OCI-LY7 (cell line): ENCODE results near the gene IPPK. TPM values are rescaled to one million over a fixed set of nuclear protein-coding genes. Genes with fewer than 3 reads are reported as not detected.
"Not testable (repeated sequence)": the region's sequence is repeated elsewhere in the genome, so short reads cannot be mapped to it uniquely, and the experiment has no call there.

Experiments
- BruUV-seq: library from RNA; stranded (reverse); fragments of 400-500 nt; replicated peaks from 2 replicates; lab custom pipeline; 2021; lab: Mats Ljungman, UMichigan
- CTCF ChIA-PET: fragments of 300-600 bp; sonication (Branson Sonifier 250); formaldehyde crosslinking; loops from one replicate; lab custom pipeline; 2022; ENCODE audit warnings: antibody characterized with exemption; ENCODE audit not compliant: unreplicated experiment; lab: Charles Lee
- POLR2A ChIA-PET: fragments of 300-600 bp; sonication (Branson Sonifier 250); formaldehyde crosslinking; loops from one replicate; lab custom pipeline; 2022; ENCODE audit warnings: antibody characterized with exemption; lab: Charles Lee
- DNase-seq: peaks from one replicate; pipeline ENCODE4 v3.0.0-alpha.2; 2015; ENCODE audit warnings: low spot score
- H2AFZ ChIP-seq: fragments of 200-600 bp; sonication (generic), shearing (Covaris generic); 2 replicates; pipeline ENCODE4 v1.6.1; 2014; ENCODE audit warnings: mild to moderate bottlenecking, antibody characterized with exemption, low read length, moderate library complexity
- H3K27ac ChIP-seq: fragments of 200-600 bp; sonication (generic); 2 replicates; pipeline ENCODE4 v1.5.1; 2014; ENCODE audit warnings: mixed run types, low read depth, mild to moderate bottlenecking, moderate library complexity, low read length, inconsistent platforms; ENCODE audit not compliant: poor library complexity, severe bottlenecking
- H3K36me3 ChIP-seq: fragments of 200-600 bp; sonication (generic); 2 replicates; pipeline ENCODE4 v1.6.1; 2014; ENCODE audit warnings: mild to moderate bottlenecking, antibody characterized with exemption, low read length, moderate library complexity, mixed read lengths; ENCODE audit not compliant: insufficient read depth
- H3K4me1 ChIP-seq: fragments of 200-600 bp; sonication (generic); 2 replicates; pipeline ENCODE4 v1.5.1; 2014; ENCODE audit warnings: mild to moderate bottlenecking, low read length; ENCODE audit not compliant: insufficient read depth, poor library complexity, severe bottlenecking
- H3K4me2 ChIP-seq: fragments of 200-600 bp; sonication (generic); 2 replicates; pipeline ENCODE4 v1.6.1; 2014; ENCODE audit warnings: mild to moderate bottlenecking, low read length
- H3K4me3 ChIP-seq: fragments of 200-600 bp; sonication (generic); 2 replicates; pipeline ENCODE4 v1.5.1; 2014; ENCODE audit warnings: mild to moderate bottlenecking, low read depth, low read length; ENCODE audit not compliant: poor library complexity, severe bottlenecking
- H3K79me2 ChIP-seq: fragments of 200-600 bp; sonication (generic); 2 replicates; pipeline ENCODE4 v1.6.1; 2016; ENCODE audit warnings: low read depth, mild to moderate bottlenecking, low read length, moderate library complexity, mixed read lengths; ENCODE audit not compliant: insufficient read depth
- H3K9me2 ChIP-seq: fragments of 200-600 bp; sonication (generic); 2 replicates; pipeline ENCODE4 v1.6.1; 2016; ENCODE audit warnings: mild to moderate bottlenecking, low read length, mixed read lengths; ENCODE audit not compliant: insufficient read depth
- H3K9me3 ChIP-seq: fragments of 200-600 bp; sonication (generic); 2 replicates; pipeline ENCODE4 v1.6.1; 2014; ENCODE audit warnings: mild to moderate bottlenecking, mixed run types, low read length, mixed read lengths
- H4K20me1 ChIP-seq: fragments of 200-600 bp; sonication (generic); 2 replicates; pipeline ENCODE4 v1.6.1; 2014; ENCODE audit warnings: mild to moderate bottlenecking, antibody characterized with exemption, low read length, moderate library complexity, mixed read lengths; ENCODE audit not compliant: insufficient read depth
- EZH2phosphoT487 ChIP-seq: fragments of 200-600 bp; sonication (generic); IDR thresholded peaks from 2 replicates; pipeline ENCODE4 v1.6.1; 2018; ENCODE audit warnings: low read depth, borderline replicate concordance, mild to moderate bottlenecking, mixed run types, antibody characterized with exemption, low read length, moderate library complexity, mixed read lengths
- intact Hi-C: fragments of 100-400 bp; cut with micrococcal nuclease; formaldehyde crosslinking; loops from one replicate; pipeline ENCODE4 v1.10.0; 2022; ENCODE audit not compliant: unreplicated experiment
- total RNA-seq, 2 experiments: library from RNA; depleted of rRNA in 1 of 2; stranded (reverse); fragments of >200 nt in 1 of 2; shearing (Covaris generic) in 1 of 2; gene quantifications; 2 replicates each; pipeline ENCODE4 v1.2.3, GENCODE V29; 2014 to 2022
- TF ChIP-seq, protein P1 (sequence below): fragments of 200-600 bp; sonication (generic); conservative IDR thresholded peaks from 2 replicates; pipeline ENCODE4 v1.5.1; 2014; ENCODE audit warnings: mild to moderate bottlenecking, antibody characterized with exemption, low read length, moderate library complexity, mixed read lengths

Gene IPPK
- total RNA-seq, 2 experiments from 2014 or later = 10.3 to 12.7 TPM

GRCh38 chr9:92627651-92628050, 42.3 kb downstream of the IPPK start:
- H4K20me1 ChIP-seq = no peaks in the 10 kb centered on the region
- H2AFZ ChIP-seq = no peak overlapping the region
- H3K4me1 ChIP-seq = no peaks in the 10 kb centered on the region
- no peaks in the 10 kb centered on the region for H3K9me2 ChIP-seq
- peaks cover 48% of the 10 kb centered on the region for H3K36me3 ChIP-seq
- no peaks in the 10 kb centered on the region for H3K9me3 ChIP-seq
- intact Hi-C loops = no loop called here
- no TSS peak for BruUV-seq
- ChIA-PET CTCF (no interaction called here), POLR2A (no interaction called here)
- H3K4me3 ChIP-seq = no peak overlapping the region
- no peaks in the 10 kb centered on the region for H3K79me2 ChIP-seq
- no peak overlapping the region for H3K27ac ChIP-seq
- H3K4me2 ChIP-seq = no peak overlapping the region
- no peak for DNase-seq
- TF ChIP-seq, protein P1, sequence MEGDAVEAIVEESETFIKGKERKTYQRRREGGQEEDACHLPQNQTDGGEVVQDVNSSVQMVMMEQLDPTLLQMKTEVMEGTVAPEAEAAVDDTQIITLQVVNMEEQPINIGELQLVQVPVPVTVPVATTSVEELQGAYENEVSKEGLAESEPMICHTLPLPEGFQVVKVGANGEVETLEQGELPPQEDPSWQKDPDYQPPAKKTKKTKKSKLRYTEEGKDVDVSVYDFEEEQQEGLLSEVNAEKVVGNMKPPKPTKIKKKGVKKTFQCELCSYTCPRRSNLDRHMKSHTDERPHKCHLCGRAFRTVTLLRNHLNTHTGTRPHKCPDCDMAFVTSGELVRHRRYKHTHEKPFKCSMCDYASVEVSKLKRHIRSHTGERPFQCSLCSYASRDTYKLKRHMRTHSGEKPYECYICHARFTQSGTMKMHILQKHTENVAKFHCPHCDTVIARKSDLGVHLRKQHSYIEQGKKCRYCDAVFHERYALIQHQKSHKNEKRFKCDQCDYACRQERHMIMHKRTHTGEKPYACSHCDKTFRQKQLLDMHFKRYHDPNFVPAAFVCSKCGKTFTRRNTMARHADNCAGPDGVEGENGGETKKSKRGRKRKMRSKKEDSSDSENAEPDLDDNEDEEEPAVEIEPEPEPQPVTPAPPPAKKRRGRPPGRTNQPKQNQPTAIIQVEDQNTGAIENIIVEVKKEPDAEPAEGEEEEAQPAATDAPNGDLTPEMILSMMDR = no peak
- no peak for TF ChIP-seq EZH2phosphoT487

DNA sequence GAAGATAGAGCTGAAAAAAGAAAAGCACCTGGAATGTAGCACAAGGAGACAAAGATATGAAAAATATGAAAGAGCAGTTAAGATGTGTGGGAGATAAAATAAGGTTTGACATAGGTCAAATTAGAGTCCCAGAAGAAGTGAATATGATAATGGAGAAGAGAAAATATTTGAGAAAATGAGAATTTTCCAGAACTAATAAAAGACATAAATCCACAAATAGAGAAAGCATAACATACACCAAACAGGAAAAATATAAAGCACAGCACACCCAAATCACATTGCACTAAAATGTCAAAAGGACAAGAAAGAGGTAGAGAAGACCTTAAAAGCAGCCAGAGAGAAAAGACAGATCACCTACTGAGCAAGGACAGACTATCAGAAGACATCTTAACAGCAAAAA, 43.4 kb downstream of the IPPK start:
- Histone ChIP-seq H3K36me3 (peaks cover 41% of the 10 kb centered on the region), H3K79me2 (no peaks in the 10 kb centered on the region), H2AFZ (no peak overlapping the region), H3K9me3 (no peaks in the 10 kb centered on the region), H4K20me1 (no peaks in the 10 kb centered on the region), H3K4me1 (no peaks in the 10 kb centered on the region), H3K9me2 (no peaks in the 10 kb centered on the region), H3K4me3 (no peak overlapping the region), H3K4me2 (no peak overlapping the region), H3K27ac (no peak overlapping the region)
- ChIA-PET POLR2A (no interaction called here), CTCF (no interaction called here)
- no peak for DNase-seq
- TF ChIP-seq EZH2phosphoT487 = no peak
- TF ChIP-seq, protein P1 = no peak
- intact Hi-C loops = no loop called here
- BruUV-seq = no TSS peak

DNA sequence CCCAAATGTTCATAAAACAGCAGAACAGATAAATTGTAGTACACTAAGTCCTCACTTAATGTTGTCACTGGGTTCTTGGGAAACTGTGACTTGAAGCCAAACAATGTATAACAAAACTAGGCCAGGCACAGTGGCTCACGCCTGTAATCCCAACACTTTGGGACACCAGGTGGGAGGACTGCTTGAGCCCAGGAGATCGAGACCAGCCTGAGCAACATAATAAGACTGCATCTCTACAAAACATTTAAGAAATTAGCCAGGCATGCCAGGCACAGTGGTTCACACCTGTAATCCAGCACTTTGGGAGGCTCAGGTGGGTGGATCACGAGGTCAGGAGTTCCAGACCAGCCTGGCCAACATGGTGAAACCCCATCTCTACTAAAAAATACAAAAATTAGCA, 46.0 kb downstream of the IPPK start:
- DNase-seq, H3K79me2 ChIP-seq, H3K9me2 ChIP-seq, H4K20me1 ChIP-seq, CTCF ChIA-PET, H3K4me2 ChIP-seq, H3K9me3 ChIP-seq, H2AFZ ChIP-seq, BruUV-seq, H3K4me1 ChIP-seq, H3K27ac ChIP-seq, H3K4me3 ChIP-seq, POLR2A ChIA-PET, intact Hi-C loops: not testable (repeated sequence)
- peaks cover 39% of the 10 kb centered on the region for H3K36me3 ChIP-seq
